Effector CD4-positive, alpha-beta T cell (primary cell): ENCODE measurements around the gene SUPT5H.

Source experiments
- DNase-seq: peaks from one replicate; pipeline ENCODE4 v3.0.0-alpha.2; 2020

SUPT5H gene

GRCh38 chr19:39409208-39410016 lies 36.0 kb upstream of the SUPT5H start:
- DNase-seq = peak; percentile 89

GRCh38 chr19:39410017-39410830 lies 35.2 kb upstream of the SUPT5H start:
- DNase-seq = peak; percentile 67

GRCh38 chr19:39410831-39411080 lies 34.6 kb upstream of the SUPT5H start:
- no peak for DNase-seq

GRCh38 chr19:39411081-39411831 lies 34.1 kb upstream of the SUPT5H start:
- peak; percentile 31 for DNase-seq

- DNase-seq = peak; percentile 90
Observed at GRCh38 chr19:39411832-39412099, 33.6 kb upstream of the SUPT5H start.

- DNase-seq = peak; percentile 96
Observed at GRCh38 chr19:39412100-39412866, 33.1 kb upstream of the SUPT5H start, which contains the start of gene PLEKHG2. Gene PLEKHG2, plus strand, starts transcription at chr19:39412669. Its CDS starts 1,418 bp downstream, at chr19:39414087.

GRCh38 chr19:39412867-39413271 lies 32.5 kb upstream of the SUPT5H start:
- no peak for DNase-seq

GRCh38 chr19:39413272-39413910 lies 32.0 kb upstream of the SUPT5H start:
- peak; percentile 33 for DNase-seq

- peak; percentile 16 for DNase-seq
Observed at GRCh38 chr19:39413911-39414608, 31.3 kb upstream of the SUPT5H start.

GRCh38 chr19:39415111-39416046 lies 30.0 kb upstream of the SUPT5H start:
- no peak for DNase-seq

GRCh38 chr19:39416152-39417120 lies 28.9 kb upstream of the SUPT5H start:
- no peak for DNase-seq

GRCh38 chr19:39417463-39418181 lies 27.8 kb upstream of the SUPT5H start:
- no peak for DNase-seq

GRCh38 chr19:39419003-39419402 lies 26.4 kb upstream of the SUPT5H start:
- DNase-seq = no peak

- DNase-seq = no peak
Observed at GRCh38 chr19:39420769-39421168, 24.6 kb upstream of the SUPT5H start.

- DNase-seq = no peak
Observed at GRCh38 chr19:39422020-39422419, 23.4 kb upstream of the SUPT5H start.

GRCh38 chr19:39423258-39424086 lies 21.9 kb upstream of the SUPT5H start:
- DNase-seq = no peak

GRCh38 chr19:39424934-39425333 lies 20.4 kb upstream of the SUPT5H start:
- DNase-seq = no peak

- DNase-seq = no peak
Observed at GRCh38 chr19:39425744-39426143, 19.6 kb upstream of the SUPT5H start.
